GM21360 (cell line): ENCODE data around the gene MEIS2.

Source experiments
- ATAC-seq: cut with Tn5 transposase; IDR thresholded peaks from one replicate; pipeline ENCODE4 v1.9.1; 2021; ENCODE audit warnings: mild to moderate bottlenecking, moderate library complexity; ENCODE audit not compliant: unreplicated experiment

The MEIS2 gene

DNA sequence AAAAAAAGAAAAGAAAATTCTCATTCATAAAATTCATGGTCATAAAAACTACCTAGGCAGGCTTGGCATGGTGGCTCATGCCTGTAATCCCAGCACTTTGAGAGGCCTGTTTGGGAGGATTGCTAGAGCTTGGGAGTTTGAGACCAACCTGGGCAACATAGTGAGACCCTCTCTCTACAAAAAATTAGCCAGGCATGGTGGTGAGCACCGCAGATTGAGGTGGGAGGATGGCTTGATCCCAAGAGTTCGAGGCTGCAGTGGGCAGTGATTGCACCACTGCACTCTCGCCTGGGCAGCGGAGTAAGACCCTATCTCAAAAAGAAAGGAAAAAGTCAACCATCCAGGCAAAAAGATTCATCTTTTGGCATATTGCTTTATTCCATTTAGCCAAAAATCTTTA, 58.5 kb downstream of the MEIS2 start:
- no peak for ATAC-seq

DNA sequence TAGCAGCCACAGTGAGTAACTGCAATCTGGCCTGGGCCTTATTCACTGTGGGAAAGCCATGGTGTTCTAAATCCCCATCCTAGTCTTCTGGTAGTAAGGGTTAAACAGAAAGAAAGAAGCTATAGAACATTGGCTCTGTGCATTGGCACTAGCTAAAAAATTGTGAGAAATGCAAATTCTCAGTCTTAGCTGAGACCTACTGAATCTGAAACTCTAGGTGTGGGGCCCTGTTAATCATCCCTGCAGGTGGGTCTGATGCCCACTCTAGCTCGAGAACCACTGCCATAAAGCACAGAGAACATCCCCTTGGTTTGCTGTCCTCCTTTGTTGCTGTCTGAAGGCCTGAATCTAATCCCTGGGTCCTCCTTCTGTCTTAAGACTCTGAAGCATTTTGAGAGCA, 59.3 kb downstream of the MEIS2 start:
- ATAC-seq = no peak

DNA sequence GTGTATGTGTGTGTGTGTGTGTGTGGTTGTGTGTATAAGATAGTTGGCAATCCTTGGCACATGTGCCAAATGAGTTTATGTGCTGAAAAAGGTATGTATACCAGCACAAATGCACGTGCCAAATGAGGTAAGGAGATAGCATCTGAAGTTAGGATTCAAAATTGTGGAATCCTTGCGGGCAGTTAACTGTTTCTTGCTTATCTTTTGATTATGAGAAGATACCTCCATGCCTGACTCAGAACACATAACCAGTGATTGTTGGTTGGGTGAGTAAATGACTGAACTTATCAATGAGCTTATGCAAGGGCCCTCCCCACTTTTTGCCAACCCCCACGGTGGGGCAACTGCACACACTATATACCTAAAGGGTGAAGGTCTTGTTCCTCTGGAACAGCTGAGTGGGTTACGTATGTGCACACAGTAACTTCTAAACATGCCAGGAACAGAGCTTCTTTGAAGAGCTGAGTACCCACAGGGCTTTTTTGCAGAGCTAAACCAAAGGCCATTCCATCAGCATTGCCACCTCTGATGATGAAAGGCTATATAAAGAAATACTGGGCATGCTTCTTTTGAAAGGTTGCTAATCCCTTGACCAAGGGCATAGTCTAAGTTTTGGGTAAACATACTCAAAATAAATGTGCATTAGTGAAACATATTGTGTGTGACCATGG, 60.1 kb downstream of the MEIS2 start:
- ATAC-seq = no peak

DNA sequence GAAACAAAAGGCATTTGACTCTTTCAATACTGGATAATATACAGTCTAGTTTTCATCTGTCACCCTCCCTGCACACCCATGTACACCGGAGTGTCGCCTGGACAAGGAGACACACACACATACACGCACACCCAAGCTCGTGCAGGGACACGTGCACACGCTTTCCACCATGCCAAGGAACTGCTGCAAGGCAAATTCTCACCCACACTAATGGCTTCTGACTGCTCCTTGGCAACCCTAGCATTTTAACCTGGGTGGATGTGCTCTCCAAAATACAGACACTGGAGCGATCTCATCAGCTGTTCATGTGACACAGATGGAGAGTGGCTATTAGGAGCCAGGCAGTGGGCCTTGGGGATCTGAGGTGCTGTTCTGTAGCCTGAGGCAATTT, 61.6 kb downstream of the MEIS2 start:
- ATAC-seq = no peak

DNA sequence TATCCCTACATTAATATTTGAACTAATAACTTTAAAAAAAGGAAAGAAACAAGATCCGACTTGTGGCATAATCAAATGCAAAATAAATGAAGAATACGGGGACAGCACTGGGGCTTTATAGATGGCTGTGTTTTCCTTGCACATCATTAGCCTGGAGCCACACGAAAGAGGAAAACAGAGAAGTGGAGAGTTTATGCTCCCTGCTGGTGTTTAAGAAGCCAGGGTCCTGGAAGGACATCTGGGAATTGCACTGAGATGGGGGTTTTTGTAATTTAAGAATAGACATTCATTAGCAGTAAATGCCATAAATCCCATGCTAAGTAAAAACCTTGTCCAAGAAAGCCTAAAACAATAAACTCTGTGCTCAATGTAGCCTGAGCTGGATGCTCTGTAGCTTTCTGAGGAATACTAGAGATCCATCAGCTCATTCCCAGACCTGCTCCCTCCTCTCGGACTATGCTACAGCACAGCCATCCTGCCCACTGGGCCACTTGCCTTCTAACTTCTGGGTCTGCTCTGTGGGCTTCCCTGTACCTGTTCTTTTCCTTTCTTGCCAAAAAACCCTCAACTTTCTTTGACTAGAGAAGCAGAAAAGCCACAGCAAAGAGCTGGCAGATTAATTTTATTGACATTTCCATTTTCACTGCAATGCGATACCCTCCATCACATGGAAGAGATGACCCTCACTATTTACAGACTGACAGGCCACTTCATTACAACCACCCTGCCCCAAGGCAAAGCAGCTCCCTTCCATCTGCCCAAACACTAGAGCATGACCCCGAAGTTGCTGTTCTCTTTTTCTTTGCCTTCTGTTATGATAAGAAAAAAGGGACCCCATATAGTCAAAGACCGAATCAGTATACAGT, 62.3 kb downstream of the MEIS2 start:
- ATAC-seq = no peak

DNA sequence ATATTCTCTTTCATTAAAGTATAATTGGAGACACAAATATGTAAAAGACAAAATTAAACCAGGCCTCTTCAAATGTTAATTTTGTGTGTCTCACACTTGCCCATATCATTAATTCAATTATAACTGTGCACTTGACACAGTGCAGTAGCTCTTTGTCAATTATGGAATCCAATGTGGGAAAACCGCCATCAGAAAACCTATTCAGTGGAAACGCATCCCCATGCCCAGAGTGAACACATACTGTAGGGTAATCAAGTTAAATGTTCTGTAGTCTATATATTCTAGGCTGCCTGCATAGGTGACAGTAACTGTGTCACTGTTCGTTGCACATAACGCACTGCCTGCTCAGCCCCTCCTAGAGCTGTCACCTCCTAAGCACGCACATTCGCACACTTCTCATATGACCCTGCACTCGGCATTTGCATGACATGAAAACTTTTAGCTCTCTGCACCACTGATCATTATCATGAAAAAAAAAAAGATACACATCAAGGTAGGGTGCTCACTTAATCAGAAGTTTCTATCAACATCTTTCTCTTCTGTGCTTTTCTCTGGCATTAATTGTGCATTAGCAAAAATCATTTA, 63.2 kb downstream of the MEIS2 start:
- ATAC-seq = no peak

DNA sequence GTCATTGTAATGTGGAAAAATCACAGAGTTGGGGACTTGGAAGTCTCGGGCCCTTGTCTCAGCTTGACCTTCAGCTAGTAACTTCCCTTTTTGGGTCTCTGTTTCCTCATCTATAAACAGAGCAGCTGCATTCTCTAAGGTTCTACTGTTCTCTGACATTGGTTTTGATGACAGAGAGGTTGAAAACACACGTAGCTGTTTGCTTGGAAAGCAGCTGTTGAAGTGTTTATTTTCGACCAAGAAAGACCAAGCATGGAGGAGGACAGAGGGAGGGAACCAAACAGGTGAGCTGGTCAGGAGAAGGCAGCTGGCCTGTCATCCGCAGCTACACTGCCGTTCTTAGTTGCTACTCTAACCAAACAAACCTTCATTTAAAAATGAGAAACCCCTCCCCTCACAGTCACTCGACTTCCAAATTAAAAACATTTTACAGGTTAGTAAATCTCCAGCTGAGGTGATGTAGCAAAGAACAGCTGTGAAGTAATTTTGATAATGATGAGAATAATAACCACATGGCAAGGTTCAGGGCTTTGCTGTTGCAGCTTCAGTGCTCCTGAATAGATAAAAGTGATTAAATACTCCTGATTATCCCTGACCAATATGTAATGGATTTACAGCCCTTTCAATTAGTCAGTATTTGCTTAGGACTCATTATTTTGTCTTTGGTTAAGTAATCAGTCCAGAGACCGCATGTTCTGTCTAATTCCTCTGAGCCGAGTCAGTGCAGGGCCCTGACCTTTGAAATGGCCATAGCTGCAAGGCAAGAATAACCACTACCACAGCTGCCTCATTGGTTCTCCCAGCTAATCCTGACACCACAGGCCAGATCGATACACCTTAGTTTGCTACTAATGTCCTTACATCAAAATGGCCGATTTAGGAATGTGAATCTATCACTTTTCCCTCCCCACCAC, 65.3 kb downstream of the MEIS2 start:
- ATAC-seq = no peak

DNA sequence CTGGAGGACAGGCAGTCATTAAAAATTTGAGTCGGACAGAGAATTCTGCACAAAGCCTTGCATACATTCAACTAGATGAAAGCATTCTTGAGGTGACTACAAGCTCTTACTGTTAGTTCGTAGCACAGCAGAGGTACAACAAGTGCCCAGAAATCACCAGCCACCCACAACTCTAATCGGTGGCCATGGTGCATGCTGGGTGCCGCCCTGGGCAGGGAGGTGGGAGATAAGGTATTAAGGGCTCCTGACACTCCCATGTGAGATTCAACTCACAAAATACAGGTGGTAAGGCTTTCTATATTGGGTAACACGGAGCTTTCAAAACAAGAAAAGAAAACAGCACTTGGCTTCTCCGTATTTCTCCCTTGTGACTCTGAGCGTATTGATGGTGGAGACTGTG, 66.0 kb downstream of the MEIS2 start:
- ATAC-seq = no peak

DNA sequence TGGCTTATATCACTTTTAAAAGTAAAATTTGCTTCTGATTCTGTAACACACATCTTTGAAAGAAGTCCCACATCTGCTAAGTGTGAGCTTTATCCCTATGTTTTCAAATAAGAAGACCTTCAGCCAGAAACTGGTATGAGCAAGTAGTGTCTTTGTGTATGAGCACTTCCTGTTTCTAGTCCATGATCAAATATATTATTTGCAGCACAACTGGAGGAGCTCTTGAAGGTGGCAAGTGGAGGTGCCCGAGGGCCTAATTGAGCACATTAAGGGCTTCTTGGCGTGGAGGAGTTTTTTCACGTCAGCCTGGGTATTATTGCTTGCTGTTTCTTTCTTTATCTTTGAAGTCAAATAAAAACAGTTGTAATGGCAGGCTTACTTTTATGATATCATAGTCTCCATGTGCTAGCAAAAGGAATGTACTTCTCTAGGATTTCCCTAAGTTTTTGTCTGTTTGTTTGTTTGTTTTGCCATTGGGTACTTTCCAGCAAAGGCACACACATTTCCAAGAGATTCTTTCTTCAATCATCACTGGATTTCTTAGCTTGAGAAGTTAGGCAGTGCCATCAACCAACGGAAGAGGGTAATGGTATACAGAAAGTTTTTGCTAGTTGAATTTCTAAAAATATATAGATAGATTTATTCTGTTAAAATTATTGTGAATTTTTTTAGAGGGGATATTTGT, 68.1 kb downstream of the MEIS2 start:
- no peak for ATAC-seq

DNA sequence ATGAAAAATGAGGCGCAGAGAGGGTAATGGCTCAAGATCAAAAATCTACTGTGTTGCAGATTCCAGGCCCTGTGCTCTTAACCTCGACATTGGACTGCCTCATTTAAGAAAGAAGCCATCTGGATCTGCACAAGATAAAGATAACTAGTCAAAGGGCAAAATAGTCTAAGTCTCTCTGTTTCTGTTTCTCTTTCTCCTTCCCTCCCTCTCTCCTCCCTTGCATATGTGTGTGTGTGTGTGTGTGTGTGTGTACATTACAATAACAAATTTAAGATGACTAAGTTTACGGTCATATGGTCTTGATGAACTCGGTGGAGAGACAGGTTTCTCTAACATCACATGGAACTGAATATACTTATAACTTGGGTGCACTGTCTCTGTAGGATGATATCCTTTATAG, 69.2 kb downstream of the MEIS2 start:
- no peak for ATAC-seq

DNA sequence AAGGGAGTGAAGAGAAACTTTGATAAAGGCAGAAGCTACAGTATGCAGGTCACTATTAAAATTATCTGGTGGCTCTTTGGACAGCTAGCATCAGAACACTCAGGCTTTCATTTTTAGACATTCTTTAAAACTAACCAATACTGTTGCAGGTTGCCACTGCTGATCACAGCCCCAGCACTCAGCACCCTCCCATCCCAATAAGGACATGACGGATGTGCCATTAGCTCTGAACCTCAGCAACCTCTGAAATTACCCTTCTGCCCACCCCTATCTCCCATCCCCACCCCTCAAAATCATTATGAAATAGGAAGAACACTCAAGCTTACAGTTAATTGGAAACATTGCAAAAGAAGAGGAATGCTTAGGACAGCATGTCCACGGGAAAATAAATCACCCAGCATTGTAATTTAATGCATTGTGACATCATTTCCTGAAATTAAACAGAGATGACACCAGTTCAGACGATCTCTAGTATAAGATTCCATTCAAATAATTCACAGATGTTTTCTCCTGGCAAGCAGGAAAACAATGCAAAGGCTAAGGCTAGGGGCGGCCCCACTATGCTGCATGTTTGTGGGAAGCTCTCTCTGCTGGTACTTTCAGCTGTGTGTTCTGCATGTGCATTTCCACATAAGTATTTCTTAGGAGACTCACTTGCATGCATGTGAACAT, 71.6 kb downstream of the MEIS2 start:
- no peak for ATAC-seq

DNA sequence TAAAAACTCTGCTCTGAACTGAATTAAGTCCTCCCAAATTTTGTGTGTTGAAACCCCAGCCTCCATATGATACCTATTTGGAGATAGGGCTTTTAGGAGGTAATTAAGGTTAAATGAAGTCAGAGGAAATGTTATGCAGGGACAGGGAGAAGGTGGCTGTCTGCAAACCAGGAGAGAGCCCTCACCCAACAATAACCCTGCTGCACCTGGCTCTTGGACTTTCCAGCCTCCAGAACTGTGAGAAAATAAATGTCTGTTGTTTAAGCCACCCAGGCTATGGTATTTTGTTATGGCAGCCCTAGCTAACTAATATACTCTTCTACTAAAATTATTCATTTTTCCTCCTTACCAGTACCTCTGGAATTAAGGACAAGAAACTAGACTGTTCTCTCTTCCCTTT, 79.5 kb downstream of the MEIS2 start:
- no peak for ATAC-seq

DNA sequence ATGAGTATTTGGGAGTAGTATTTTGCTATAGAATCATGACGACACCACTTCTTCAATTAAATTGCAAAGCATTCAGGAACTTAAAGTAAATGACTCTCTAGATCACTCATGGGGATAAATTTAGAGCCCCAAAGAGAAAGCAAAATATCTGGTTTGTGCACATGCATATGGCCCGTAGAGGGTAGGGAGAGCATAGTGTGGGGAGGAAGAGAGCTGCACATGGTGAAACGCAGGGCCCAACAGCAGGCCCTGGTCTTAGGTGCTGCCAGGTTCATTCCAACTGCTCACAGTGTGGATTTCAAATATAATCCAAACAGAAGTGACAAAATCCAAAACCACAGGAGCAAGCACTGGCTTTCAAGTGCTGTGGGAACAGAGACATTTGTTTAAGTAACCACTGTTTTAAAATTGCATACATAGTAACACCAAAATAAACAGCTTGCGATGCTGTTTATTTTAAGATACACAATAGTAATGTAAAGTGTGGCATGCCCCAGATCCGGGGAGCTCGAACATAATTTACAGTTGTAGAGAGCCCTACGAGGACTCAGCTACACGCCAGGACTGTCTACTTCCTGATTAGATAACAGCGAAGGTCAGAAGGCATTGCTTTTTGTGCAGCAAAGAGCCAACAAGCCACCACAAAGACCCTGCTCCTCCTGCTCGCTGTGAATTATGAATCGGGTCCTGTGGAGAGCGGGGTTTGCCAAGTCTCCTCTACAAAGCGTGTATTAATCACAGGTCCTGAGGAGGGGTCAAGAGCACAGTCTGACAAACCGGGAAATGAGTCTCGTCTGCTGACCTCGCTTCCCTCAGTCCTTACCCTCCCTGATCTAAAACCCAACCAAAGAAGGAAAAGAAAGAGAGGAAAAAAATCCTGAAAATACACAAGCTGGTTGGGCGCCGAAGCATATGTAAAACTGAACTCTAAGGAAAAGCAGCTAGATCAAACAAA, 80.6 kb downstream of the MEIS2 start:
- no peak for ATAC-seq

DNA sequence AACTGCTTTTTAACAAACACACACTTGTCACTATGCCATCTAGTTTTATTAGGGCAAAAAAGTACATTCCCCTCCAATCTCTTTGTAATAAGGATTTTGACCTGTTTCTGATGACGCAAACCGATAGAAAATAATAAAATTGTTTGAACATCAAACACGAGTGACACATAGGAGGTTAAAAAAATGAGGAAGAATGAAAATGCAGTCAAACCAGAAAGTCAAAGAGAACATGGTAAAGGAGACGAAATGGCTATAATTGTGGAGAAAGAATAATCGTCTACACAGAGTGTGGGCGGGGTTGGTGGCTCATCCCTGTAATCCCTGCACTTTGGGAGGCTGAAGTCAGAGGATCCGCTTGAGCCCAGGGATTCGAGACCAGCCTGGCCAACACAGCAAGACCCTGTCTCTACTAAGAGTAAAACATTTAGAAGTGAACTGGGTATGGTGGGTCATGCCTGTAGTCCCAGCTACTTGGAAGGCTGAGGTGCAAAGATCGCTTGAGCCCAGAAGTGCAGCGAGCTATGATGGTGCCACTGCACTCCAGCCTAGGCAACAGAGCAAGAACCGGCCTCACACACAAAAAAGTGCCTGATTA, 83.2 kb downstream of the MEIS2 start:
- no peak for ATAC-seq

DNA sequence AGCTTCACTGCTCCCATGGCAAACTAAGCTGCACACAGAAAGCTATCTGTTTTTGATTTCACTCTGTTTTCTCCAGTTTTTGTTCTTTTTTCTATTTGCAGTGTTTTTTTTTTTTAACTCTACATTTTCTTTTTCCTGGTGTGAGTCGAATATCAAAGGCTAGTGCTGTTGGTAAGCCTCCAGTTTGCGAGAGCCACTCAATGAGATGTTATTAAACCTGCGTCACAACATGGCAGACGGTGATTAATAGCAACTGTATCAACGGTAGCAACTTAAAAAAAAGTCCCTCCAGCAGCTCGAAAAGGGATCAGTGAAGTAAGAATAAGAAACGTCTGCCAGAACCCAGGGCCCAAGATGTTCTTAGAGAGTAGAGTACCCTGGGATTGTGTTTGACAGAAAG, 84.1 kb downstream of the MEIS2 start:
- no peak for ATAC-seq

DNA sequence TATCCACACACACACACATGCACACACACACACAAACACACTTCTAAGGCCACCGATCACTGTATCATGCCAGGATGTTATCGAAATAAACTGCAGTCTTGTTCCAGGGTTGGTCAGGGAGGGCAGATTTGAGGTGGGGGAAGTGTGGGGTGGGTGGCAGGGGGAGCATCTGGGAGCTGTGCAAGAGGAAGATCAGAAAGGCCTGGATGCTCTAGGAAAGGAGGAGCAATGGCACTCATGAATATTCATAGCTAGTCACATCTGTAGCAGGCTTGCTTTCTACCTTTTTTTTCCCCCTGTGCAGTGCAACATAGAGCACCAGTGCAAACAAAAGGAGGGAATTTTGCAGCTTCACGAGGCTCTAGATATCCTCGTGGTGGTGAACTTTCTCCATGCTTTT, 84.9 kb downstream of the MEIS2 start:
- ATAC-seq = no peak

DNA sequence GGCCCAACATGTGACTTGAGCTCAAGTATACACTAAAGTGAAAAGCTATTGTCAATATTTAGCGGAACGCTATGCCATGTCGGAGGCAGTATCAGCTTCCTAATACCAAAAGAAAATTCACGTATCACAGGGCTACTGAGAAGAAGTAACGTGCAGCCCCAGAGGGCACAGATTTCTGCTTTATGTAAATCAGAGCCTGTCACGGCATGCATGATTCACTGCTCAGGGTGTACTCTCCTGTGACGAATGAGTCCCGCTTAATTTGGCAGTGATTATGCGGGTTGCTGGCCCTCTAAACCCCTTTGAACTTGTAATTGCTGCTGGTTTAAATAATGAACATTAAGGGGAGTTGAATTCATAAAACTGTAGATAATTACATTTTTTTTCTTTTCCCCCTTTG, 85.3 kb downstream of the MEIS2 start:
- ATAC-seq = no peak

DNA sequence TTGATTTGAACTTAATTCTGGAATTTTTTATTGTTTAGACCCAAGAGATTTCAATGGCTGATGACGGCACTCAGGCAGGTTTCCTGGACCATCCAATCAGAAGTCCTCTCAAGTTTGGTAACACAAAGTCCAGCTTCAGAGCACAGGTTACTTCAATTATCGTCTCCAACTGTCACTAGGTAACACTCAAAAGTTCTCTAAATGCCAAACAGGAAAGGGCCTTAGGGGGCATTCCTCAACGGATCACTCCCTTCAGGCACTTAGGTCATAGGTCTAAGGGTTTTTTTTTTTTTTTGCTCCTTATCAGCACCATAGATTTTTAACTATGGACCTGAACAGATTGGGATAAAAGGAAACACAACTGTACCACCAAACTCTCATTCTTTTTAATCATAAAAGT, 85.8 kb downstream of the MEIS2 start:
- ATAC-seq = no peak

DNA sequence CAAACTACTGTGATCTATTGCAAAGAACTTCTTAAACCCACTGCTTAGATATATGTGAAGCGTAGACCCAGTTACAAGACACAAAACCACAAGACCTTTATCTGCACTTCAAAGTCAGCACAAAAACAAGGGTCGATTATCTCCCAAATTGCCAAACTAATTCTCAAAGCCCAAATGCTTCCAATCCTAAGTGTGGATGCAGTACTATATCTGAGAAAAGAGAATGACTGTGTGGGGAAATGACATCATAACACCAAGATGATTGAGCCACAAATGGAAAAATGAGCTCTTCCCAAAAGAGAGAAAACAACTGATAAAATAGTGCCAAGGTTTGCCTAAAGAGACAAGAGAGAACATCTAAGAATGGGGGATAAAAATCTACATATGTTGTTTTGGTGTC, 86.2 kb downstream of the MEIS2 start:
- ATAC-seq = no peak
